SKM-1 (cell line): ENCODE data around the gene DISC1.
"Not testable (repeated sequence)": the region's sequence is repeated elsewhere in the genome, so short reads cannot be mapped to it uniquely, and the experiment has no call there.

Experiments used
- DNase-seq: peaks from one replicate; lab custom pipeline; 2025; ENCODE audit not compliant: unreplicated experiment; lab: John Stamatoyannopoulos, UW

DISC1 gene

GRCh38 chr1:231724876-231725647, 98.5 kb downstream of the DISC1 start:
- peak; percentile 74 for DNase-seq

- DNase-seq: no peak
Measured at GRCh38 chr1:231727171-231727570, 100.6 kb downstream of the DISC1 start.

- DNase-seq: not testable (repeated sequence)
Measured at GRCh38 chr1:231728987-231729386, 102.4 kb downstream of the DISC1 start.

GRCh38 chr1:231729544-231729943, 103.0 kb downstream of the DISC1 start:
- DNase-seq: no peak

DNA sequence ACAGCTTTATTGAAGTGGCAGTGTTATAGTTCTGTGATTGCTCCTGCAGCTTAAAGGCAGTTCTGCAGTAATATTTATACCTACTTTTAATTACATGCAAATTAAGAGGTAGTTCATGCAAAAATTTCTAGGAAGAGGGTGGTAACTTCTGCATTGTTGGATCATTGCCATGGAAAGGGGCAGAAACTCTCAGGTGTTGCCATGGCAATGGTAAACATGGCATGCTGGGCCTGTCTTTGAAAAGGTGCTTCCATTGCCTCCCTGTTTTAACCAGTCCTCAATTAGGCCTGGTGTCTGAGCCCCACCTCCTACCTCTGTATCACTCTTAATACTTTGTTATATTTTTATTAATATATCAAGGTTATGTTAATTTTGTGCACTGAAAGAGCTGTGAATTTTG, 104.7 kb downstream of the DISC1 start:
- DNase-seq: no peak

- no peak for DNase-seq
Measured at GRCh38 chr1:231733063-231733462, 106.5 kb downstream of the DISC1 start.

- no peak for DNase-seq
Measured at GRCh38 chr1:231733672-231734071, 107.1 kb downstream of the DISC1 start.

DNA sequence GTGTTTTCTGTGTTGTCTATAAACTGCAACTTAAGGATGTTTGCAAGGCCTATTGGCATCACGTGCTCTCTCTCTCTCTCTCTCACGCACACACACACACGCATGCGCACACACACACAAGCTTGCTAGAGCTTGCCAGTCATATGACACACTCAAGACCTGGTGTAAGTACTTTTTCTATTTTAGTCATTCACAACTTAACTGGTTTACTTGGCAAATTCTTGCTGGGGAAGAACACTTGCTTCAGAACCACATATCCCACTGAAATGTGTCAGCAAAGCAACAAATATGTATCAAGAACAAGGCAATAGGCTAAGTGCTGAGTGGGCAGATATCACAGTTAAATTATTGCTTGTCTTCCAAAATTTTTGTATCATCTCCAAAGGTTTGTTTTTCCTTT, 107.8 kb downstream of the DISC1 start:
- DNase-seq: no peak

GRCh38 chr1:231735411-231735810, 108.8 kb downstream of the DISC1 start:
- no peak for DNase-seq

DNA sequence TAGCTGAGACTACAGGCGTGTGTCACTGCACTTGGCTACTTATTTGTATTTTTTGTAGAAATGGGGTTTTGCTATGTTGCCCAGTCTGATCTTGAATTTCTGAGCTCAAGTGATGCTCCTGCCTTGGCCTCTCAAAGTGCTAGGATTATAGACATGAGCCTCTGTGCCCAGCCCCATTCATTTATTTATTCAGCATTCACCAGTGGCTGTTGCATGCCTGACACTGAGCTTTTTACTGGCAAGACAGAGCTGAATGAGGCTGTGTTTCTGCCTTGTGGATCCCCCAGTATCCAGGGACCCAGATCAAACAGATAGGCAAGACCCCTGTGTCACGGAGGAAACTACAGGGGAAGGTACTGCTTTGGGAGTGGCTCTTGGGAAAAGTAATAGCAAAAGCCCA, 109.4 kb downstream of the DISC1 start:
- no peak for DNase-seq

- no peak for DNase-seq
Measured at GRCh38 chr1:231736464-231736863, 109.9 kb downstream of the DISC1 start.

DNA sequence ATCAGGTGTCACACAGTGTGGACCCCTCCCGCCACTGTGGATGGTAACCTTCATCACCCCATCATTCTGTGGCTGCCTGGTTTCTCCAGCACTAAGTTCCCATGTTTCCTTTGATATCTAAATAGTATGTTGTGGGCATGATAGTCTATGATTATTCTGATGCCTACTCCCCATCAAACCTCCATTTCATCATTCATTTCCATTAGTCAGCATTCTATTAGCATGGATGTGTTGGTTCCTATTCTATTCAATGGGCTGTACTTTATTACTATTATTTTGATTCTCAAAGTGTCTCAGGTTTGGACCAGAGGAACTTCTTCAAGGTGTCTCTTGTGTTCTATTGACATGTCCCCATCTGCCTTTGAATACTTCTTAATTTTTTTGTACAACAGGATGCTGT, 112.0 kb downstream of the DISC1 start:
- DNase-seq: no peak

DNA sequence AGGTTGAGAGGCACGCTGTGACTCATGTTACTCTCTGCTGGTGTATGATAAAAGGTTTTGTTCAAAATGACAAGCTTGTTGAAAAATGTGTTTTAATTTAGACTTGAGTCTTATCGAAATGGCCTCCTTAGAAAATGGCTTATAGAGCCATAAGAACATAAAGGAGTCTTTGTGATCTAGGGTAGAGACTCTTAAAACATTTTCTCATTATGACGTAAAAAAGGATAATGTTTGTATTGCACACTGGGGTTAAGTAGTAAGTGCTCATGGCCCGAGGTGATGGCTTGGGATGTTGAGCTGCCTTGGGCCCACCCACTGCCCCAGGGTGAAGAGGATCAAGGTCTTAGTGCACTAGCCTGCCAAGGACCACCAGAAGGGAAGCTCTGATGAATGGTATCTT, 117.4 kb downstream of the DISC1 start:
- no peak for DNase-seq

DNA sequence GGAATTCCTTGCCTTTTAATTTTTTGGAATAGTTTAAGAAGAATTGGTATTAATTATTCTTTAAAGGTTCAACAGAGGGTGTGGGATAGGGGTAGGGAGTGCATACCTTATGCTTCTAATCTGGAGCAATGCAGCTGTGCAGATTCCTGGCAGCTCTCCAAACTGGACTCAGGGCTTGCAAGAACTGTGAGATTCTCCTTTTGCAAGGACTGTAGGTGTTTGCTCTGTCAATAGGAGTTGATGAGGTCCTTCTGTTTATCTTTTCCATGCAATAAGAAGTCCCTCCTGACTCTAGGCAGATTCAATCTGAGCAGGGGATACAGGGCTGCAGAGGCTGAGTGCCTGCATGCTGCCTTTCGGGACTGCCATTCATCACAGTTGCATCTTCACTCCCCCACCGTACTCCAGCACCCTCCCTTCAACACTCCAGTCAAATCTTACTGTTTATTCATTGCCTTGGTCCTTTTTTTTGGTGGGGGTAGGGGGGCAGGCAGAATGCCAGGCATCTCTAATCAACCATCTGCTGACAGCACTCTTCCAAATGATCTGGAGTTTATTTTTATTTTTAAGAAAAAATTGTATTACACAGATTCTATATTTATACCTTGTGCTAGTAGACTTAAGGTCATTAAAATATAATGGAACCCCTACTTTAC, 122.3 kb downstream of the DISC1 start:
- no peak for DNase-seq

GRCh38 chr1:231750296-231750695, 123.7 kb downstream of the DISC1 start:
- no peak for DNase-seq

GRCh38 chr1:231750818-231751362, 124.3 kb downstream of the DISC1 start:
- peak; percentile 83 for DNase-seq

DNA sequence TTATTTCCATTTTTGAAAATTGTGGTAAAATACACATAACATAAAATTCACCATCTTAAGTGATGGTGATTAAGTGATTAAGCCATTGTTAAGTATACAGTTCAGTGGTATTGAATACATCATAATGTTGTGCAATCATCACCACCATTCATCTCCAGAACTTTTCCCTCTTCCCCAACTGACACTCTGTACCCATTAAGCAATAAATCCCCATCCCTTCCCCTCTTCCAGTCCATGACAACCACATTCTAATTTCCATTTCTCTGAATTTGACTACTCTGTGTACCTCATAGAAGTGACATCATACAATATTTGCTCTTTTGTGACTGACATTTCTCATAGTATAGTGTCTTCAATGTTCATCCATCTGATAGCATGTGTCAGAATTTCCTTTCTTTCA, 124.8 kb downstream of the DISC1 start:
- no peak for DNase-seq

DNA sequence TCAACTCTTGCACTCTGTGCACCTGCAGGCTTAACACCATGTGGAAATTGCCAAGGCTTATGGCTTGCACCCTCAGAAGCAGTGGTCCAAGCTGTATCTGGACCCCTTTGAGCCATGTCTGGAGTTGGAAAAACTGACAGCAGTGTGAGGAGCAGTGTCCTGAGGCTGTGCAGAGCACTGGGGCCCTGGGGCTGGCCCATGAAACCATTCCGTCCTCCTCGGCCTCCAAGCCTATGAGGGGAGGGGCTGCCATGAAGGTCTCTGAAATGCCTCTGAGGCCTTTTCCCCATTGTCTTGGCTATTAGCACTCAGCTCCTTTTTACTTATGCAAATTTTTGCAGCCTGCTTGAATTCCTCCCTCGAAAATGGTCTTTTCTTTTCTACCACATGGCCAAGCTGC, 126.7 kb downstream of the DISC1 start:
- DNase-seq: no peak

GRCh38 chr1:231757101-231757404, 130.5 kb downstream of the DISC1 start:
- peak; percentile 98 for DNase-seq

- DNase-seq: no peak
Measured at GRCh38 chr1:231757759-231758158, 131.2 kb downstream of the DISC1 start.

DNA sequence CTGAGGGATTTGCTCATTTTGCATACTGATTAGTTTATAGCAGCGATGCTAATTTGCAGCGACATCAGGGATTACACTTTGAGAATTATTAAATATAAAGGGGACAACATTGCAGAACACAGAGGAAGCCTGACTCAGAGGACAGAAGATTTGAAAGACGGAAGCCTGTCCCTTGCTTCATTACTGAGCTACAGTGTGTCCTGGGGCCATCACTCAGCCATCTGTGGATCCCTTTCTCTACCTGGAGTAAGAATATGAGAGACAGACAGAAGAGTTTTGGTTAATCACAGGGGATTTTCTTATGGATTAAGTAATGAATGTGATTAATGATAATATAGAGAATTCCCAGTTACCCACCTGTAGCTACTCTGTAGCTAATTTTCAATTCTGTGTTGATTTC, 134.7 kb downstream of the DISC1 start:
- DNase-seq: no peak

DNA sequence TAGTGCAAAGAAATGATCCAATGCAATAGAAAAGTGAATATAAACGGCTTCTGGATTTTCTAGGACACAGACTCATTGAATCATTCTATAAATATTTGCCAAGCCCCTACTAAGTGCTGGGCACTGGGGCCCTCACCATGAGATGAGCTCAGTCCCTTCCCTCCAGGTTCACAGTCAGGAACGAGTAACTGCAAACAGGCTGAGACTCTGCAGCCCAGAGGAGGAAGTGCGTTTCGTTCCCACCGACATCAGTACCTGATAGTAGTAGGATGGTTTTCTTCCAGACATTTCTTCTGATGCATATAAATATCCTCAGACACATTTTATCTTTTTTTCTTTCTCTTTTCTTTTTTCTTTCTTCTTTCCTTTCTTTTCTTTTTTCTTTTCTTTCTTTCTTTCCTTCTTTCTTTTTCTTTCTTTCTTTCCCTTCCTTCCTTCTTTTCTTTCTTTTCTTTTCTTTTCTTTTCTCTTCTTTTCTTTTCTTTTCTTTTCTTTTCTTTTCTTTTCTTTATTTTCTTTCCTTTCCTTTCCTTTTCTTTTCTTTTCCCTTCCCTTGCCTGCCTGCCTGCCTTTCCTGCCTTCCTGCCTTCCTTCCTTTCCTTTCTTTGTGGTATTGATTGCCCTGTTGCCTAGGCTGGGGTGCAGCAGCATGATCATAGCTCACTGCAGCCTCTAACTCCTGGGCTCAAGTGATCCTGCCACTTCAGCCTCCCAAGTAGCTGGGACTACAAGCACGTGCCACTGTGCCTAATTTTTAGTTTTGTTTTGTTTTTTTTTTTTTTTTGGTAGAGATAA, 135.4 kb downstream of the DISC1 start:
- DNase-seq: no peak
